Esophagus squamous epithelium (tissue), 5 donors: ENCODE results near the gene ITIH5. TPM values are rescaled to one million over a fixed set of nuclear protein-coding genes. Genes with fewer than 3 reads are reported as not detected.

Experiments used
- DNase-seq: peaks from one replicate; lab custom pipeline; 2025; lab: John Stamatoyannopoulos, UW
- H3K27ac ChIP-seq, 4 donors: fragments of 200-600 bp; sonication (generic); one replicate each; pipeline ENCODE4 v1.5.1; 2016 to 2019; ENCODE audit warnings: mild to moderate bottlenecking in 1 of 4
- H3K27me3 ChIP-seq, 4 donors: fragments of 200-600 bp; sonication (generic); 1 replicate in 3 of 4; 2 replicates in 1 of 4; pipeline versions ENCODE4 v1.5.1 to v1.6.0; 2017 to 2021; ENCODE audit warnings: antibody characterized with exemption in 1 of 4
- H3K36me3 ChIP-seq, 3 donors: fragments of 200-600 bp; sonication (generic); one replicate each; pipeline ENCODE4 v1.5.1; 2016 to 2019
- H3K4me1 ChIP-seq, 3 donors: fragments of 200-600 bp; sonication (generic); one replicate each; pipeline ENCODE4 v1.5.1; 2017 to 2019
- H3K4me3 ChIP-seq, 4 donors: fragments of 200-600 bp; sonication (generic); 1 replicate in 3 of 4; 2 replicates in 1 of 4; pipeline ENCODE4 v1.5.1; 2016 to 2019; ENCODE audit warnings: mild to moderate bottlenecking in 2 of 4, moderate library complexity in 1 of 4
- H3K9me3 ChIP-seq, 3 donors: fragments of 200-600 bp; sonication (generic); one replicate each; pipeline ENCODE4 v1.5.1; 2016 to 2019
- CTCF ChIP-seq, 6 experiments: fragments of 450-650 bp in 4 of 6; fragments of 200-600 bp in 2 of 6; sonication (generic) in 2 of 6; IDR thresholded peaks; one replicate each; pipeline ENCODE4 v1.5.1; 2016 to 2019; ENCODE audit warnings: antibody characterized with exemption in 6 of 6, mild to moderate bottlenecking in 4 of 6, moderate library complexity in 4 of 6
- POLR2A ChIP-seq, 4 donors: fragments of 450-650 bp; IDR thresholded peaks; one replicate each; pipeline ENCODE4 v1.6.1; 2017; ENCODE audit warnings: antibody characterized with exemption in 4 of 4, mild to moderate bottlenecking in 4 of 4, moderate library complexity in 3 of 4
- WGBS, 2 donors: methylation state at CpG; one replicate each; pipeline ENCODE4 v1.1.5; 2018; 5-methylcytosine and 5-hydroxymethylcytosine counted together
- intact Hi-C: fragments of 100-400 bp; cut with DNase I; formaldehyde crosslinking; loops from one replicate; pipeline ENCODE4 v1.15.0; 2022
- total RNA-seq, 4 donors: library from RNA; depleted of rRNA; stranded (reverse); fragments of >200 nt; gene quantifications; one replicate each; pipeline ENCODE4 v1.1.0, GENCODE V29; 2016
- donor health status: DM: yes; HTN: yes; CAD: no.

ITIH5 gene
- total RNA-seq, 4 donors from 2014 or later: 2.2 to 21.4 (median 3.3) TPM

GRCh38 chr10:7609556-7609955, 57.2 kb downstream of the ITIH5 start:
- no peaks in the 10 kb centered on the region for H3K36me3 ChIP-seq

GRCh38 chr10:7608001-7608400, 58.8 kb downstream of the ITIH5 start:
- DNase-seq: no peak
- Histone ChIP-seq H3K27ac (no peak overlapping the region), H3K9me3 (no peaks in the 10 kb centered on the region), H3K4me1 (peaks cover 0 to 22% (median 15%) of the 10 kb centered on the region in 3 donors), H3K36me3 (no peaks in the 10 kb centered on the region), H3K27me3 (no peaks in the 10 kb centered on the region), H3K4me3 (no peak overlapping the region)
- no peak for TF ChIP-seq POLR2A (IDR thresholded peaks at IDR 0.05)
- TF ChIP-seq CTCF (IDR thresholded peaks at IDR 0.05): no peak
- WGBS, 2 donors: 91 to 92% methylated on average over 10 to 11 of the region's 11 CpGs
- intact Hi-C loops: no loop called here

More at GRCh38 chr10:7609556-7609955, 57.2 kb downstream of the ITIH5 start:
- no peak for TF ChIP-seq CTCF (IDR thresholded peaks at IDR 0.05)
- no peak for TF ChIP-seq POLR2A (IDR thresholded peaks at IDR 0.05)
- H3K4me1 ChIP-seq: peaks cover 0 to 22% (median 15%) of the 10 kb centered on the region in 3 donors
- 79 to 85% methylated on average over 5 of the region's 5 CpGs for WGBS, 2 donors
- DNase-seq: no peak
- H3K27me3 ChIP-seq: no peaks in the 10 kb centered on the region
- intact Hi-C loops: no loop called here
- H3K4me3 ChIP-seq: no peak overlapping the region
- H3K27ac ChIP-seq: peak overlapping the region in 2 of 4 donors; percentile 40 to 49
- H3K9me3 ChIP-seq: no peaks in the 10 kb centered on the region

DNA sequence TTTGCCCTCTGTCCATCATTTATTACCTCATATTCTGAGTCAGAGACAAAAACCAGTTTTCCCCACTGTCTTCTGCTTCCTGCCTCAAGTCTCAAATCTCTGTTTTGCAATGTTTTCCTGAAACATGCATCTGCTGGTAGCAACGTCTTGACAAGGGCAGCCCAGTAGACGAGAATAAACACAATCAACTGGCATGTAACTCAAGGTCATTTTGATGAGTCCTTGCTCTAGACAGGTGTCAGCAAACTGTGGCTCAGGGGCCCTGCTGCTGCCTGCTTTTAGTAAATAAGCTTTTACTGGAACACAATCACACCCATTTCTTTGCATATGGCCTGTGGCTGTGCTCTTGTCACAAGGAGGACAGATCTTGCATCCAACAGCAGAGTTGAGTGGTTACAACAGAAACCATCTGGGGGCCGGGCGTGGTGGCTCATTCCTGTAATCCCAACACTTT, 59.8 kb downstream of the ITIH5 start:
- Histone ChIP-seq H3K9me3 (no peaks in the 10 kb centered on the region), H3K27ac (peak overlapping the region in 3 of 4 donors; percentile 26 to 70 (median 40)), H3K4me3 (no peak overlapping the region), H3K36me3 (no peaks in the 10 kb centered on the region), H3K27me3 (no peaks in the 10 kb centered on the region), H3K4me1 (peaks cover 0 to 22% (median 15%) of the 10 kb centered on the region in 3 donors)
- no peak for DNase-seq
- WGBS, 2 donors: 27 to 31% methylated on average over 4 of the region's 4 CpGs
- intact Hi-C loops: no loop called here
- no peak for TF ChIP-seq POLR2A (IDR thresholded peaks at IDR 0.05)
- no peak for TF ChIP-seq CTCF (IDR thresholded peaks at IDR 0.05)

DNA sequence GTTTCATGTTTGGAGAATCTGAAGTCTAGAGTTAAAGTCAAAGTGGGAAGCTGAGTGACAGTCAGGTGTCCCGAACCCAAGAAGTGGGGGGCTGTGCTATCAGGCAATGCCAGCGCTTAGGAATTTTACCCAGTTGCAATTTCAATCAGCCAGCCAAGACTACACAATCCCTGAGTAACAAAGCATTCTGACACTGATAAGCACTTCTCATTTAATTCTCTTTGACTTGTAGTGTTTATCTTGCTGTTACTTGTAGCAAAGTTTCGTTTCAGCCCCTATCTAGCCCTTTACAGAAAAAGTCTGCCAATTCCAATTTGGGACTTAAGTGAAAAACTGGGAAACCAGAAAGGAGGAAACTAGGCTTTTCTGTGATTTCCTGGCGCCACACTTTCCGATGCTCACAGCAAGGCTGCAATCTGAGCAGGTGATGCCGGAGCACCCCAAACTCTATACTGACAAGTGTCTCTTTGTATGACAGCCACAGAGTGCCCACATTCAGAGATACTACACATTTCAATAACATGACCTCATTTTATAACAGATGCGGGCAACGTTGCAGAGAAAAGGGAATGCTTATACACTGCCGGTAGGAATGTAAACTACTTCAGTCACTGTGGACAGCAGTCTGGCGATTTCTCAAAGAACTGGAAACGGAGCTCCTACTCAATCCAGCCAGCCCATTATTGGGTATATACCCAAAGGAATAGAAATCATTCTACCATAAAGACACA, 61.0 kb downstream of the ITIH5 start:
- Histone ChIP-seq H3K4me1 (peaks cover 0 to 28% (median 15%) of the 10 kb centered on the region in 3 donors), H3K27ac (peak overlapping the region in 2 of 4 donors; percentile 26 to 40), H3K36me3 (no peaks in the 10 kb centered on the region), H3K9me3 (no peaks in the 10 kb centered on the region), H3K27me3 (no peaks in the 10 kb centered on the region), H3K4me3 (no peak overlapping the region)
- intact Hi-C loops: no loop called here
- no peak for DNase-seq
- 72 to 80% methylated on average over 11 of the region's 11 CpGs for WGBS, 2 donors
- TF ChIP-seq CTCF (IDR thresholded peaks at IDR 0.05) (no peak), POLR2A (IDR thresholded peaks at IDR 0.05) (no peak)

DNA sequence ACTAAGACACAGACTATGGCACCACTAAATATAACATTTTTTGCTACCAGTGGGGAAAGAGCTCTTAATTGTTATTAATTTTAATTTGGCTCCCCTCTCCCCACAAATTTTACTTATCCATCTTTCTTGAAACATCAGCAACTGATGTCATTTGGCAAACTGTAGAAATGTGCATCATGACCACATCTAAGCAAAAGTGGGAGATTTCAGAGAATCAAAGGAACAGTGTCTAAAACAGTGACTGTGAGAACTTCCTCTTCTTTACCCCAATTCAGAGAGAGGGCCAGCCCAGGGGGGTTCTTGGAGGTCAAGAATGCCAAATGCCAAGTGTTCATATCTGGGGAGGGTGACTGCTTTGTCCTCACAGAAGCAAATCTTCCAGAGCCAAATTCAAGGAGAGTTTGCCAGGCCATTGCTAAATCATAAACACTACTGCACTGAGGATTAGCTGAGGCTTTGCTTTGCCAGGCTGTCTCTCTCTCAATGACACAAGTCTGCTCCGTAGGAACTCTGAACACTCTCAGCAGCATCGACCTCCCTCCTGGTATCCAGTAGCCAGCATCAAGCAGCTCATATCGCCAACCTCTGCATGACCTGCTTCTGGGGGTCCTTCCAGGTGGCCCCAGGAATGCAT, 65.6 kb downstream of the ITIH5 start:
- TF ChIP-seq POLR2A (IDR thresholded peaks at IDR 0.05) (no peak), CTCF (IDR thresholded peaks at IDR 0.05) (no peak)
- Histone ChIP-seq H3K4me1 (peaks cover 0 to 12% (median 0%) of the 10 kb centered on the region in 3 donors), H3K4me3 (no peak overlapping the region), H3K27me3 (no peaks in the 10 kb centered on the region), H3K27ac (peak overlapping the region in 3 of 4 donors; percentile 14 to 49 (median 27)), H3K36me3 (no peaks in the 10 kb centered on the region), H3K9me3 (no peaks in the 10 kb centered on the region)
- no peak for DNase-seq
- intact Hi-C loops: no loop called here
- WGBS, 2 donors: 43% methylated on average over 2 of the region's 3 CpGs; no CpG with 5 or more reads in 1 of the 2 donors
